Stimulated activated CD8-positive, alpha-beta memory T cell treated with anti-CD3 and anti-CD28 coated beads, Interleukin-7, amount 100 ng/mL, for 48 hours (primary cell): ENCODE results near the gene NTSR1.
"Not testable (repeated sequence)": the region's sequence is repeated elsewhere in the genome, so short reads cannot be mapped to it uniquely, and the experiment has no call there.

Experiments
- DNase-seq, 2 donors: peaks; one replicate each; pipeline ENCODE4 v3.0.0-alpha.2; 2020; ENCODE audit warnings: low read depth in 1 of 2; ENCODE audit errors: extremely low read depth in 1 of 2

The NTSR1 gene

DNA sequence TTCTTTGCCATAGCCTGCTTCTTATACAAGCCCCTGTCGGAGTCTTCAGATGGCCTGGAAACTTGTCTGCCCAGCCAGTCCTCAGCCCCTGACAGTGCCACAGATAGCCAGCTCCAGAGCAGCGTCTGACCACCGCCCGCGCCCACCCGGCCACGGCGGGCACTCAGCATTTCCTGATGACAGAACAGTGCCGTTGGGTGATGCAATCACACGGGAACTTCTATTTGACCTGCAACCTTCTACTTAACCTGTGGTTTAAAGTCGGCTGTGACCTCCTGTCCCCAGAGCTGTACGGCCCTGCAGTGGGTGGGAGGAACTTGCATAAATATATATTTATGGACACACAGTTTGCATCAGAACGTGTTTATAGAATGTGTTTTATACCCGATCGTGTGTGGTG, 36.9 kb upstream of the NTSR1 start:
- DNase-seq = no peak

DNA sequence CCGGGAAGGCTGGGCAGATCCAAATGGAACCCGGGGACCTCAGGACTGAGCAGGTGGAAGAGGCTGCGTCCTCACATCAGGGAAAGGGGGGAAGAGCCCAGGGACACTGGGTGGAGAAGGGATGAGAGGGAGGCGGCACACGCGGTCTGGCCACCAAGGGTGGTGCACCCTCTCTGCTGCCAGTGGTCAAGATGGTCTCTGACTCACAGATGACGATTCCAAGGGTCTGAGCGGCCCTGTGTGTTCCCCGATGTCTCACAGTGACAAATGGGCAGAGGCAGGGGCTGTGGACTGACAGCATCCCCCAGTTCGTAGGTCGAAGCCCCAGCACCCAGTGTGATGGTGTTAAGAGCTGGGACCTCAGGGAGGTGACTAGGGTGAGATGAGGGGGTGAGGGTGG, 34.3 kb upstream of the NTSR1 start:
- DNase-seq = no peak

DNA sequence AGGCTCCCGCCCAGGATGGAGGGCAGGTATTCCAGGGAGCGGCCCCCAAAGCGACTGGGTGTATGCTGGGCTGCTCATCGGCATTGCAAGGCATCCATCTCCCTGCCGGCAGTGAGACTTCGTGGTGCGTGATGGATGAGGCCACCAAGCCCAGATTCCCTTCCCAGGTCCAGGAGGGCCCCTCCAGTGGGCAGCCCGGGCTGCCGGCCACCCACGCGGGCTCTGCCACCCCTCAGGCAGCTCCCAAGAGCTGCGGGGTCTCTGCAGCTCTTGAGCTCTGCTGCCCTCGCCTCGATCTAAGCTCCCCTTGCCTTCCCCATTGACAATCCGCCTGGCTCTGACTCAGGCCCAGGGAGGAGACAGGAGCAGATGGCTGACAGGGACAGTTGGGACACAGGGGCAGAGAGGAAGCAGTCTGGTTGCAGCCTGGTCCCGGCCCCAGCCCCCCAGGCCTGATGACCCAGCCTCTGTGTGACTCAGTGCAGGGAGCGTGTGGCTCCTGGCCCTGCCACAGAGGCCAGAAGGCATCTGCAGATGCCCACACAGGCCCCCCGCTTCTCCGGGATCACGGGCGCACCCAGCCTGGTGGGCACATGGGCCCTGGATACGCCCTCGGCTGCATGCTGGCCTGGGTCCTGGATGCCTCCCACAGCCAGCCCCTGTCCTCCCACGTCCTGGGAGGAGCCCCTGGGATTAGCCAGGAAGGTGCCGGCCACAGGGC, 33.3 kb upstream of the NTSR1 start:
- DNase-seq = no peak

DNA sequence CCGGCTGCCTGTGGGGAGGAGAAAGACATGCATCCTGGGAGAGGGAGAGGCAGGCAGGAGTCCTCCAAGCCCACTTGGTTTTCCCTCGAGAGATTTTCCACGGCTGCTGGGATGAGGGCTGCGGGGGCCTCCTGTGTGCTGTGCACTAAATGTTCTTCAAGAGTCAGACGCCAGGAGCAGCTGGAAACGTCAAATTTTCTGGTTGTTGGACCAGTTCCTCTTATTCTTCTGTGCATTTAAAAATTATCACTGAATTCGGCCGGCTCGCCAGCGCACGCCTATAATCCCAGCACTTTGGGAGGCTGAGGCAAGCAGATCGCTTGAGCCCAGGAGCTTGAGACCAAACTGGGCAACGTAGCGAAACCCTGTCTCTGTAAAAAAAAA, 32.8 kb upstream of the NTSR1 start:
- no peak for DNase-seq

DNA sequence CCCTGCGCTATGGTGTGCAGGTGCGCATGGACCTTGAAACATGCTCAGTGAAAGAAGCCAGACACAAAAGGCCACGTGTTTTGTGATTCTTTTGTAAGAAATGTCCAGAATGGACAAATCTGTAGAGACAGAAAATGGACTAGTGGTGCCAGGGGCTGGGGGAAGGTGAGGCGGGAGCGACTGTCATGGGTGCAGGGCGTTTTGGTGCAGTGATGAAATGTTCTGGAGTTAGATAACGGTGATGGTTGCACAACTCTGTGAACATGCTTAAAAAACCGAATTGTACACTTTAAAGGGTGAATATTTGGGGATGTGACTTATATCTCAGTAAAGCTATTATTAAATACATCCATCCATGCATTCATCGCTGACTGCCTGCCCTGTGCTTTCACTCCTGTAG, 31.7 kb upstream of the NTSR1 start:
- no peak for DNase-seq

DNA sequence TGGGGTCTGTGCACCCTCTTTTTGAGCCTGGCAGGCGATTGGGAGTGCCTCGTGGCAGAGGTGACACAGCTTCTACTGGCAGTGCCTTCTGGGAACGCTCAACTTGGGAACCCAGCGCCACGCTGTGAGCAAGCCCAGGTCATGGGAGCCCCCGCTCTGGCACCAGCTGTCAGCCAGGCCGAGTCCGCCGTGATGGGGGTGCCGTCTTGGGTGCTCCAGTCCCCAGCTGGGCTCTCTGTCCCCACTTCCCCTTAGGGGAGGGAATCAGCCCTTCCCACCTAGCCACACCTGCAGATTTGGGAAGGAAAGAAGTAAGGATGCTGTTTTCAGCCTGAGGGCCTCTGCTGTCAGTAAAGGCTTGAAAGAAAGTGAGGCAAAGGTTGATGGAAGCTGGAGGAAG, 31.0 kb upstream of the NTSR1 start:
- no peak for DNase-seq

DNA sequence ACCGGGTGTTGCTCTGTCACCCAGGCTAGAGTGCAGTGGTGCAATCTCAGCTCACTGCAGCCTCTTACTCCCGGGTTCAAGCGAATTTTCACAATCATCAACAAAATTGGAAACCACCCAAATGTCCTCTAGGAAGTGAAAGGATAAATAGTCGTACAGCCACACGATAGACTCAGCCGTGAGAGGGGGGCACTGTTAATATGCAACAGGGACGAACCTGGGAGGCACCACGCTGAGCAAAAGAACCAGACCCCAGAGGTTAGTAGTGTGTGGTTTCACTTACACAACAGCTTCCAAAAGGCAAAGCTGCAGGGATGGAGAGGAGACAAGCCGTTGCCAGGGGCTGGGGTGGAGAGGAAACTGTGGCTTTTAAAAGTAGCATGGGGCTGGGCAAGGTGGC, 30.1 kb upstream of the NTSR1 start:
- no peak for DNase-seq

DNA sequence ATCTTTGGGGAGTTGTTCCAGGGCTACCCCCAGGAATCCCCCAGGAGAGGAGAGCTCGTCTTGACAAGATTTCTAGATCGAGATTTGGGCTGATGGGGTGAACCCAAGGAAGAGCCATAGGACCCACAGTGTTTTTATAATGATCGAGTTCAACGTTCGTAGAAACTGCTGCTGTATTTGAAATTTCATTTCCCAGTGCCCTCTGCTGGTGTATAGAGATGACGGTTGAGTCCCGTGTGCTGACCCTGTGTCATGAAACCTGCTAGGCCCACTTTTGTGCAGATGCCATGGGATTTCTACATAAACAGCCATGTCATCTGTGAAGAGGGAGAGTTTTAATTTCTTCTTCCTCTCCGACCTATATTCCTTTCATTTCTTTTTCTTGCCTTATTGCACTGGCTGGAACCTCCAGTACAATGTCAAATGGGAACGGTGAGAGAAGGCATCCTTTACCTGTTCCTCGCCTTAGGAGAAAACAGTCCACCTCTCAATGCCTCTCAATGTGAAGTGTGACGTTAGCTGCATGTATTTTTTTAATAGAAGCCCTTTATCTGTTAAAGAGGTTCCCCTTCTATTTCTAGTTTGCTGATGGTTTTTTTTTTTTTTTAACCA, 28.6 kb upstream of the NTSR1 start:
- DNase-seq = no peak

DNA sequence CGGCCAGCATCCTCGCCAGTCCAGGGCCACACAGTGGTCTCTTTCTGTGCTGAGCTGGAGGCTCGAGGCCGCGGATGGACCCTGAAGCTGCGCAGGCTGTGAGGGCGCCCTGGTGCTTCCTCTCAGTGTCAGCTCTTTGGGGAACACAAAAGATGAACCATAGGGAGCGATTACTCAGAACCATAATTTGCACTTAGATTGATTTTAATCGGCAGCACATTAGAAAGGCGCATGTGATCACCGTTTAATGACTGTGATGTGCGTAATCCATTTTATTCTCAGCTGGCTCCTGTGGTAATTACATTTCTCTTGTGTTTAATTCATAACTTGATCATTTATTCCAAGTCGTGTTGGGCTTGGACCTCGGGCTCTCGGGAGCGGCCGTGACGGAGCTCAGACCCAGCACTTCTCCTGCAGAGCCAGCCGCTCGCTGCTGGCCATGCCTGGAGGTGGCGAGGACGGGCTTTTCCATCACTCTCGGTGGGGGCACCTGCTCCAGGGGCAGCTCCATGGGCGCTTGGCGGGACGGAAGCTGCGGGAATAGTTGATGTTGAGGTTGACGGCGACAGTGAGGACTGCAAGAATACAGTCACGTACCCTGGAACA, 25.6 kb upstream of the NTSR1 start:
- DNase-seq = no peak

DNA sequence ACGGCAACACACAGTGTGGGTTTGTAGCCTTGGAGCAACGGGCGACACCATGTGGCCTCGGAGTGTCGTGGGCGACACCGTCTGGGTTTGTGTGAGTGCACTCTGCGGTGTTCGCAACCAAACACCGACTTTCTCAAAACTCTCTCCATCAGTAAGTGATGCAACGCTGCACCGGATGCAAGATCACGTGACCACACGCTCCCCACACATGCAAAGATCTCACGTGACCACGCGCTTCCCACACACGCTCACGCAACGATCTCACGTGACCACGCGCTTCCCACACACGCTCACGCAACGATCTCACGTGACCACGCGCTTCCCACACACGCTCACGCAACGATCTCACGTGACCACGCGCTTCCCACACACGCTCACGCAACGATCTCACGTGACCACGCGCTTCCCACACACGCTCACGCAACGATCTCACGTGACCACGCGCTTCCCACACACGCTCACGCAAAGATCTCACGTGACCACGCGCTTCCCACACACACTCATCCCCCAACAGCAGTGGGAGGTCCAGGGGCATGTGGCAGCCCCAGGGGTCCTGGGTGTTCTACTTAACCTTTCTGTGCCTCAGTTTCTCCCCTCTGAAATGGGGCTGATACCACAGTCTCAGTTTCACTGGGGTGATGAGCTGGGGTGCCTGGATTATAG, 24.8 kb upstream of the NTSR1 start:
- DNase-seq = not testable (repeated sequence)

DNA sequence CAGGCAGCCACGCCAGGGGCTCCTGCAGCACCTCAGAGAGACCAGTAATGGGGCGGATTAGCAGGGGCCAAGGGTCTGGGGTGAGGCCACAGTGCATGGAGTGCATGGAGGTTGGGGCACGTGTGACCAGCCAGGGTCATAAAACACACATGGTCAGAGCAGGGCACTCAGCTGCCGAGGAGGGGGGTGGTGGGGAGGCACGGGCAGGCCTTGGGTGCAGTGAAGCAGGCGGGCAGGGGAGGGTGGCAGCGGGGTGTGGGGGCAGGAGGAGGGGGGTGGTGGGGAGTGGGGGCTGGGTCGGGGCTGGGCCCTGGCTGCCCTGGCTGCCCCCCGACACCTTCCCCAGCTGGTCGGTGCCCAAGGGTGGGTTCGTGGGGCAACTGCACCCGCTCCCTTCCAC, 23.7 kb upstream of the NTSR1 start:
- no peak for DNase-seq

DNA sequence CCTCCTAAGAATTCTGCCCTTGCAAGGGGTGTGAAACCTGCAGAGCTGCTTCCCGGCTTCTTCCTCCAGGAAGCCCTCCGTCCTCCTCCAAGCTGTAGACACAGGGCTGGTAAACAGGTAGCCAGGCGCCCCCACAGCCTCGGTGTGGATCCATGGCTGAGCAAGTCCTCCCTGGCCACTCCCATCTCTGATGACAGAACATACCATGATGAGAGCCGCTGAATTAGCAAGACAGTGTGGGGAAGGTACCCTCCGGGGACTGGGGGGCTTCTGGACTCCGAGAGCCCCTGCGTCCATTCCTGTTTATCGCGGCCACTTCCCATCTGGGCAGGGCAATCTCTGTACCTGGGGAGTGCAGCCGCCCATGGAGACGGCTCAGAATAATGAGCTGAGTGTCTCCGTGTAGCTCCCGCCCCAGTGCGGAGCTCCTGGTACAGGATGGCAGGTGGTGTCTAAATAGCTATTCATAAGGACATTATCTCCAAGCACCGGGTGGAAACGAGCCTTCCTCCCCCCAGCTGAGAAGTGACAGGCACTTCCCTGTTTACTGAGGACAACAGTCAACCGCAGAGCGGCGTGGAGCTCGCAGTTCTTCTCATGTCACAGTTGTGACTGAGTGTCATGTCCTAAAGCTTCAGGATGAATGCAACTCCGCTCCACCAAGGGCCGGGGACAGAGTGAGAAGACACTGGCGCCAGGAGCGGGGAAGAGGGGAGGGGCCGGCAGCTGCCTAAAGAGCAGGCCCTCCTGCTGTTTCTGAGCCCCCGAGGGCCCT, 22.7 kb upstream of the NTSR1 start:
- DNase-seq = no peak

DNA sequence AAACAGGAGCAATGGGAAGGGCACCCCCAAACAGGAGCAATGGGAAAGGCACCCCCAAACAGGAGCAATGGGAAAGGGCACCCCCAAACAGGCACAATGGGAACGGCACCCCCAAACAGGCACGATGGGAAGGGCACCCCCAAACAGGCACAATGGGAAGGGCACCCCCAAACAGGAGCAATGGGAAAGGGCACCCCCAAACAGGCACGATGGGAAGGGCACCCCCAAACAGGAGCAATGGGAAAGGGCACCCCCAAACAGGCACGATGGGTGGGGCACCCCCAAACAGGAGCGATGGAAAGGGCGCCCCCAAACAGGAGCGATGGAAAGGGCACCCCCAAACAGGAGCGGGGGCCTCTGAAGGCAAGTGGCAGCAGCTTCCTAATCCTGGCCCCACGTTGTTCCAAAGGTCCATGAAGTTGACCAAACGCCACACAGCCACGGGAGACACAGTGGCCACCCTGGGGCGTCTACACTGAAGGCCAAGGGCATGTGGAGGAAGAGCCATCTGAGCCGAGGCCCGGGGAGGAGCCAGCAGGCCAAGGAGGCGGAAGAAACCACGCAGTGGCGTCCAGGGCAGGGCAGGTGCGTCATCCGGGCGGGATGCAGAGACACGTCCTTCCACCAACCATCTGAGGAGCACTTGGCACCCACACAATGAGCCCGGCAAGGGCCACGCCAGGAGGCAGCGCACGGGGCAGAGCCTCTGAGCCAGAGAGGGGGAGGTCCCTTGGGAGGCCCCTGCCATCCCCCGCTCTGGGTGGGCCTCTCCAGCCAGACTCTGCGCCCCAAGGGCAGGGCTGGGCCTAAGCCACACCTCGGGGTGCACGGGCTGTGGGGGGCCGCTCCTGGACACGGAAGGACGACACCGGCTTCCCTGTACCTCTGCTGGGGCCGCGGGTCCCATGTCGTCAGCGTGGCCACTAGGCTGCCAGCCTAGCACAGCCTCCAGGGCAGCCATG, 21.5 kb upstream of the NTSR1 start:
- no peak for DNase-seq

DNA sequence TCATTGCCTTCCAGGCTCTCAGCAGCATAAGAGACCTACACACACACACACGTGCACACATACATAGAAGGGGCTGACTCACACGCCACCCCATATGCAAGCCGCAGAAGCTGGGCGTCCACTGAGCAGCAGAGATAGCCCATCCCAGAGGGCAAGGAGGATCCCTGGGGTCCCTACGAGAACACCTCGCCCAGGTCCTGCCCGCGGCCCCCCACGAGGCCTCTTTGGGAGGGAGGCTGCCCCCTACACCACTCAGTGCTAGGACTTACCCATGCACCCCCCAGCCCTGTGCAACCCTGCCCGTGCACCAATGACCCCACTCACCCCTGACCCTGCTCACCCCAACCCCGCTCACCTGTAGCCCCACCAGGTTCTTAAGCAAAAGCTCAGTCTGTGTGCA, 20.6 kb upstream of the NTSR1 start:
- no peak for DNase-seq

DNA sequence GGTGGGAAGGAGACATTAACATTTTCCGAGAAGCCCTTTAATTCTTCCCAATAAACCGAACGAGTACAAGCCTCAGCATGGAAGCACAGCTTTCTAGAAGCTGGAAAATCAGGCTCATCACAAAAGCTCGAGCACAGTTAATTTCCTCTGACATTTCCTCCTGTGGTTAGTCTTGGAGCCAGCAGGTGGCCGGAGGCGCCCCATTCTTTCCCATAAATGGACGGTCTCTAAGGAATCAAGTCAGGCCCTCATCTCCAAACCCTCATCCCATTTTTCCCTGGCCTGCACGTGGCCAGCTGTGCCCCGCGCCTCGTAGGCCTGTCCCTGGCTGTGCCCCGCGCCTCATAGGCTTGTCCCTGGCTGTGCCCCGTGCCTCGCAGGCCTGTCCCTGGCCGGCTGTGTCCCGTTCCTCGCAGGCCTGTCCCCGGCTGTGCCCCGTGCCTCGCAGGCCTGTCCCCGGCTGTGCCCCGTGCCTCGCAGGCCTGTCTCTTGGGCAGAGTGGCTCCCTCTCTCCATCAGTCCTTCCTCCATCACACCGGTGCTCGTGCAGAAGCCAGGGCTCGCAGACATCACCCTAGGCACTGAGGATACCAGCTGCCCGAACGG, 19.7 kb upstream of the NTSR1 start:
- DNase-seq = no peak

DNA sequence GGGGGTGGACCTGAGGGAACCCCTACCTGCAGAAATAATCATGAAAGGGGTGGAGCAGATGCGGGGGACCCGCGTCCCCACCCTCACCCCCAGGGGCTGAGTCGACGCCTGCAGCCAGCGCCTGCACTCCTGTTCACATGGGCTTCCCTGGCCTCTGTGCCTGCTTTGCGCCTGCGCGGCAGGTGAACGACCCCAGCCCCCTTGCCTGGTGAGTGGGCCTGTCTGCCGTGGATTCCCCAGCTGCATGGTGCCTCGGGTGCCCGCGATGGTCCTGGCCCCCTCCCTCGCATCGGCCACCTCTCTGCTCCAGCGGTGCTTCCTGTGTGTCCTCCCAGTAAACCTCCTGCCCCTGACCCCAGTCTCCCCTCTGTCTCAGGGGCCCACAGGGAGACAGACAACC, 18.8 kb upstream of the NTSR1 start:
- DNase-seq = no peak

DNA sequence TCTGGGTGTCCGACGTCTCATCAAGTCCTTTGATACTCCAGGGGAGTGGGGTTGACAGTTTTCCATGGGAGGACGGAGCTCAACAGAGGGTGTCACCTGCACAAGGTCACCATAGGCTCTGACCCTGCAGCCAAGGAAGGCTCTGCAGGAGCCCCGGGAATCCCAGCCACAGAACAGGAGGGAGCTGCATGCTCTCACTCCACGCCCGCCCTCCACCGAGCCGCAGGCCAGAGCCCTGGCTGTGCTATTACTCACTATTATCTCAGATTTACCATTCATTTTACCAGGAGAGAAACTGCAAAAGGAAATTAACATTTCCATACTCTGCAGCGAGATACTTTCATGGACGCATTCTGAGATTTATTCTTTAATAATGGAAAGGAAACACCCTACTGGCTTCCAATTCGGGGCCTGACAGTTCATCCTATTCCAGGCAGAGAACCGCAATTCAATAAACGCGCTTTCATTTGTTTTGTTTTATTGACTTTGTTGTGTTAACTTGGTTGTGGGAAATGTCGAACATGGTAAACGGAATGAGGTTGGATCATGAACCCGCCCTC, 18.3 kb upstream of the NTSR1 start:
- no peak for DNase-seq

DNA sequence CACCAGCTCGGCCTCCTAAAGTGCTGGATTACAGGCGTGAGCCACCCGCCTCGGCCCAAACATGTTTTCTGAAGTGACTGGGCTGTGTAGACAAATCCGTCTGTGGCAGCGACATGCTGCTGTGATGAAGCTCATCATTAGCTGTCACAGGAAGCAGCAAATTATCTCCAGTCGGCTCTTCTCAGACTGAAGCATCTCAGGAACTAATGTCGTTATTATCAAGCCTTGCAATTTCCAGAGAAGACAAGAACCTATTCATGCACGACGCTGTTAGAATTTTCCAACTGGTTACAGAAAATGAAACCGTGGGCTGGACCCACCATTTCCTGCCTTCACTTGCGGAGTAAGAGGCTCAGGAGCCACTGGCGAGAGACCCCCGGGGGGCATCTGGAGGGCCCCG, 17.1 kb upstream of the NTSR1 start:
- no peak for DNase-seq

DNA sequence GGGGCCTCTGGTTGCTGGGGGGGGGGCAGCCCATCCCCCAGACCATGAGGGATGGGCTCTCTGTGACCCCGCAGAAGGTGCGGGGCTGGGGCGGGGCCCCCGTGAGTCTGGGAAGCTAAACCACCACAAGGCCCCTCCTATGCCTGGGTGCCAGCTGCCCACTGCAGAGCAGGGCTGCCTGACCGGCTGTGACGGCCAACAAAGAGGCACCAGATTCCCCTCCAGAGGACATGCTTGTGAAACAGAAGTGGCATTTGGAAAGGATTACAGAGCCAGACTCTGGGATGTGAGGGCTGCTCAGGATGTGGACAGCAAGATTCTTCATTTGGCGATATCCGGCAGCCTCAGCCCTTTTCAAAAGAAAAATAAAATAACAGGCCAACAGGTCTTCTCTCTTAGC, 16.5 kb upstream of the NTSR1 start:
- DNase-seq = no peak
